ENCODE measurements around the gene DZANK1. TPM values are rescaled to one million over a fixed set of nuclear protein-coding genes. Genes with fewer than 3 reads are reported as not detected.

Gene DZANK1
- total and polyA plus RNA-seq, 2 donors (not counting 3 experiments of a cell fraction or from before 2014, with no cell fraction given) = 1.1 to 1.8 TPM

- Histone ChIP-seq H3K9ac (replicated peaks; ENCODE audit: extremely low read depth, insufficient read depth, low read length) (no peak overlapping the region), H3K27ac (ENCODE audit: insufficient read depth, low read depth, low read length) (no peak overlapping the region), H3K9me1 (replicated peaks; ENCODE audit: control insufficient read depth, extremely low read depth, insufficient read depth, low read length) (no peaks in the 10 kb centered on the region), H3K4me3 (replicated peaks in 1 of 3; ENCODE audit: insufficient read depth in 1 of 3, low read depth in 1 of 3, low read length in 3 of 3) (no peak overlapping the region), H3K4me1 (ENCODE audit: control insufficient read depth, extremely low read depth, insufficient read depth, low read length) (no peaks in the 10 kb centered on the region), H3K36me3 (ENCODE audit: control insufficient read depth in 2 of 2, extremely low read depth in 1 of 2, insufficient read depth in 2 of 2, low read length in 2 of 2) (no peaks in the 10 kb centered on the region), H4K20me1 (replicated peaks; ENCODE audit: control insufficient read depth, extremely low read depth, insufficient read depth, low read length) (no peaks in the 10 kb centered on the region), H3K4me2 (ENCODE audit: insufficient read depth, low read length) (no peak overlapping the region), H2AFZ (ENCODE audit: low read depth, low read length) (no peak overlapping the region), H3K27me3 (ENCODE audit: control insufficient read depth in 2 of 2, insufficient read depth in 2 of 2, low read length in 2 of 2) (no peaks in the 10 kb centered on the region), H3K79me2 (ENCODE audit: control insufficient read depth, insufficient read depth, low read length) (no peaks in the 10 kb centered on the region), H3K9me3 (replicated peaks; ENCODE audit: control insufficient read depth, insufficient read depth, low read length) (no peaks in the 10 kb centered on the region)
- FAIRE-seq (no peak), DNase-seq (ENCODE audit: low read depth, low spot score) (no peak)
- dilution Hi-C loops (cut with MboI; ENCODE audit: extremely low pct_ligation_motif_present, low sequenced_read_pairs) (no loop called here), intact Hi-C loops (cut with micrococcal nuclease) (no loop called here)
- ChIA-PET POLR2A (no interaction called here), CTCF (no interaction called here)
- BruUV-seq (replicated peaks) = no TSS peak
- TF ChIP-seq JUN (IDR thresholded peaks at IDR 0.05; ENCODE audit: borderline replicate concordance, insufficient read depth, insufficient read length, low read depth) (no peak), GATA2 (IDR thresholded peaks at IDR 0.05; ENCODE audit: insufficient read depth, insufficient read length, low read depth, low read length) (no peak), CTCF (IDR thresholded peaks at IDR 0.05; ENCODE audit: extremely low read depth in 1 of 2, insufficient read depth in 1 of 2, low read depth in 1 of 2, low read length in 2 of 2) (no peak), POLR2AphosphoS5 (IDR thresholded peaks at IDR 0.05; ENCODE audit: insufficient read depth, low read depth, low read length) (no peak), EZH2 (IDR thresholded peaks at IDR 0.05; ENCODE audit: borderline replicate concordance, low read depth, low read length, severe bottlenecking) (no peak), MYC (IDR thresholded peaks at IDR 0.05; ENCODE audit: low read depth, low read length) (no peak), MAX (IDR thresholded peaks at IDR 0.05; ENCODE audit: insufficient read depth, insufficient read length) (no peak), POLR2A (IDR thresholded peaks at IDR 0.05; ENCODE audit: low read depth, low read length) (no peak), FOS (IDR thresholded peaks at IDR 0.05; ENCODE audit: borderline replicate concordance, insufficient read depth, low read length) (no peak)
Observed at GRCh38 chr20:18443886-18444285, 22.9 kb downstream of the DZANK1 start.
